IPS-18a (cell line): Measurements from ENCODE around the gene FBXW4.

ENCODE experiments used
- H3K27ac ChIP-seq: one replicate; pipeline ENCODE4 v1.5.1; 2013; ENCODE audit warnings: low read length
- H3K27me3 ChIP-seq: one replicate; pipeline ENCODE4 v1.6.1; 2013; ENCODE audit warnings: mild to moderate bottlenecking, low read length; ENCODE audit not compliant: control insufficient read depth, insufficient read depth
- H3K36me3 ChIP-seq: one replicate; pipeline ENCODE4 v1.6.1; 2013; ENCODE audit warnings: low read depth, low read length; ENCODE audit not compliant: control insufficient read depth
- H3K4me1 ChIP-seq: one replicate; pipeline ENCODE4 v1.6.1; 2013; ENCODE audit warnings: low read depth, low read length; ENCODE audit not compliant: control insufficient read depth
- H3K4me3 ChIP-seq: one replicate; pipeline ENCODE4 v1.5.1; 2013; ENCODE audit warnings: low read length
- H3K9ac ChIP-seq: one replicate; pipeline ENCODE4 v1.6.1; 2013; ENCODE audit warnings: mild to moderate bottlenecking, low read length, moderate library complexity
- H3K9me3 ChIP-seq: one replicate; pipeline ENCODE4 v1.6.1; 2013; ENCODE audit warnings: low read depth, low read length; ENCODE audit not compliant: control insufficient read depth

Gene FBXW4

GRCh38 chr10:101576211-101576863 is 118.6 kb downstream of the FBXW4 start:
- H3K9me3 ChIP-seq = no peaks in the 10 kb centered on the region
- H3K36me3 ChIP-seq = peaks cover 5% of the 10 kb centered on the region
- no peak overlapping the region for H3K9ac ChIP-seq
- no peak overlapping the region for H3K27ac ChIP-seq
- peaks cover 19% of the 10 kb centered on the region for H3K27me3 ChIP-seq
- H3K4me3 ChIP-seq = no peak overlapping the region
- peaks cover 5% of the 10 kb centered on the region for H3K4me1 ChIP-seq

DNA sequence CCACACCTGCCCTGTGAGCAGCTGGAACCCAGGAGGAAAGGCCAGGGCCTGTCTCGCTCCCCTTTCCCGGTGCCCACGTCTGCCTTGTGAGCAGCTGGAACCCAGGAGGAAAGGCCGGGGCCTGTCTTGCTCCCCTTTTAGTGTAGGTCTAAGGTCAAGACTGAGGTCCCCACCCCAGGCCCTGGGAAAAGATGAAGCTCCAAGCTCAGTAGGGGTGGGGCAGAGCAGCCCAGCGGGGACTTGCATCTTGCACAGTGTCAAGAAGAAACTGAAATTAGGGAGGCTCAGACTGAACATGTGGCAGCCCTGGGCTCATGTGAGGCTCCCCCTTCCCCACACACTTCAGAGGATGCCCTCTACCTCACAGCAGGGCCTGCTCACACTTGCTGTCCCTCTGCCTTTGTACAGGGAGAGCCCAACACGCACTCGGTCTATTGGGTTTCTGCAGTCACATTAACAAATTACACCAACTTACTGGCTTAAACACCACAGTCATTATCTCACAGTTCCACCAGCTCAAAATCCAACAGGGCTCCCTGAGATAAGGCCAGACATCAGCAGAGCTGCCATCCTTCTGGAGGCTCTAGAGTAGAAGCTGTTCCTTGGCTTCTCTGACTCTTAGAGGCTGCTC is 119.3 kb downstream of the FBXW4 start:
- H3K36me3 ChIP-seq = peaks cover 5% of the 10 kb centered on the region
- peaks cover 3% of the 10 kb centered on the region for H3K4me1 ChIP-seq
- H3K9me3 ChIP-seq = no peaks in the 10 kb centered on the region
- peaks cover 26% of the 10 kb centered on the region for H3K27me3 ChIP-seq
- H3K27ac ChIP-seq = no peak overlapping the region
- no peak overlapping the region for H3K9ac ChIP-seq
- no peak overlapping the region for H3K4me3 ChIP-seq

- Histone ChIP-seq H3K9me3 (no peaks in the 10 kb centered on the region), H3K9ac (no peak overlapping the region), H3K36me3 (peaks cover 5% of the 10 kb centered on the region), H3K4me1 (no peaks in the 10 kb centered on the region), H3K27me3 (peaks cover 29% of the 10 kb centered on the region), H3K4me3 (no peak overlapping the region), H3K27ac (no peak overlapping the region)
Measured at GRCh38 chr10:101575091-101575490, 119.9 kb downstream of the FBXW4 start.

GRCh38 chr10:101573885-101574753 is 120.9 kb downstream of the FBXW4 start:
- no peaks in the 10 kb centered on the region for H3K9me3 ChIP-seq
- H3K27ac ChIP-seq = no peak overlapping the region
- peaks cover 38% of the 10 kb centered on the region for H3K27me3 ChIP-seq
- H3K4me1 ChIP-seq = no peaks in the 10 kb centered on the region
- H3K36me3 ChIP-seq = no peaks in the 10 kb centered on the region
- no peak overlapping the region for H3K4me3 ChIP-seq
- H3K9ac ChIP-seq = no peak overlapping the region

DNA sequence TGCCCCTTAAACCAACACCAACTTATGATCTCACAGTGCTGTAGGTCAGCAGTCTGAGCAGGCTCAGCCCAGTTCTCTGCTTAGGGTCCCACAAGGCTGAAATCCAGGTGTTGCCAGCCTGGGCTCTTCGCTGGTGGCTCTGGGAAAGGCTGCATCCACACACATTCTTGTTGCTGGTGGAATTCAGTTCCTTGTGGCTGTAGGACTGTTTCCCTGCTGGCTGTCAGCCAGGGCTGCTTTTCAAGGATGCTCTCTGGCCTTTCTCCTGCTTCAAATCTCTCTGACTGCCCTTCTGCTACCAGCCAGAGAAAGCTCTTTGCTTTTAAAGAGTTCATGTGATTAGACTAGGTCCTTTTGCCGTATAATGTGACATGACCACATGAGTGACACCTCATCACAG is 122.2 kb downstream of the FBXW4 start:
- peaks cover 51% of the 10 kb centered on the region for H3K27me3 ChIP-seq
- no peaks in the 10 kb centered on the region for H3K4me1 ChIP-seq
- H3K4me3 ChIP-seq = no peak overlapping the region
- no peaks in the 10 kb centered on the region for H3K36me3 ChIP-seq
- no peak overlapping the region for H3K9ac ChIP-seq
- no peak overlapping the region for H3K27ac ChIP-seq
- no peaks in the 10 kb centered on the region for H3K9me3 ChIP-seq

GRCh38 chr10:101572126-101572525 is 122.8 kb downstream of the FBXW4 start:
- H3K4me3 ChIP-seq = no peak overlapping the region
- H3K27ac ChIP-seq = no peak overlapping the region
- H3K27me3 ChIP-seq = peaks cover 58% of the 10 kb centered on the region
- H3K9ac ChIP-seq = no peak overlapping the region
- no peaks in the 10 kb centered on the region for H3K9me3 ChIP-seq
- no peaks in the 10 kb centered on the region for H3K4me1 ChIP-seq
- no peaks in the 10 kb centered on the region for H3K36me3 ChIP-seq

- Histone ChIP-seq H3K27me3 (peaks cover 65% of the 10 kb centered on the region), H3K9me3 (no peaks in the 10 kb centered on the region), H3K27ac (no peak overlapping the region), H3K4me3 (no peak overlapping the region), H3K4me1 (no peaks in the 10 kb centered on the region), H3K36me3 (no peaks in the 10 kb centered on the region), H3K9ac (no peak overlapping the region)
Measured at GRCh38 chr10:101571271-101571925, 123.6 kb downstream of the FBXW4 start.

DNA sequence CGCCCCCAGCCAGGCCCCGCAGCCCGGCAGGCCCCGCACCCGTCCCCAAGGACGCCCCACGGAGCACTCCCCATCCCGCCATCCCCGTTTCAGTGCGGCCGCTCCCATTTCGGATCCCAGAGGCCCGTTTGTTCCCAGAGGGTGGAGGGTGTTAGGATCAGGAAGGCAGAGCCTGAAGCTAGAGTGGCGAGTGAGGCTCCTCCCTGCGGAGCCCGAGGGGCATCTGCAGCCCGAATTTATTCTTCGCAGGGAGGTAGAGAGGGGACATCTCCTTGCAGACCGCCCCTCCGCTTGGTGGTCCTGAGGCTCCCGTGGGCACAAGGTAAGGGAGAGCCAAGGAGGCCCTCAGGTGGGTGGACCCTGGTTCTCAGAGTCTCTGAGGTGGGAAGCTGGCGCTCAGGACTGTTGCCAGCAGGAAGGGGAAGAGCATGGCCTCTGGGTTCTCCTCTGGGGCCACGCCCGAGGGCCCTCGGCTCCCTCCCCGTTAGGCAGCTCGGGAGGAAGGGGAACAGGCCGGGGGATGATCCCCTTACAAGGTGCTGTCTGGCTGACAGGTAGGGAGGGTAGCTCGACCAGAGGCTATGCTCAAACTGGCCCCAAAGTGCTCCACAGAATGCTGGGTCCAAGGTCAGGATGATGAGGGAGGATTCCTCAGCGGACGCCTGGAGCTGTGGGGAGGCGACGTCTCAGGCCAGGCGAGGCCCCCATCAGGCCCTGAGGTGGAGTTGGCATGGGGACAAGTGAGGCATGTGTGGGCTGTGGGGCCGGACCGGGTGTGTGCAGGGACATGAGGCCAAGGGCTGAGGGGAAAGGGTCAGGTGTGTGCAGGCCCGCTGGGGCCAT is 124.3 kb downstream of the FBXW4 start:
- H3K4me3 ChIP-seq = peak overlapping the region; percentile 72
- peaks cover 73% of the 10 kb centered on the region for H3K27me3 ChIP-seq
- no peak overlapping the region for H3K9ac ChIP-seq
- no peaks in the 10 kb centered on the region for H3K9me3 ChIP-seq
- no peak overlapping the region for H3K27ac ChIP-seq
- H3K4me1 ChIP-seq = no peaks in the 10 kb centered on the region
- H3K36me3 ChIP-seq = no peaks in the 10 kb centered on the region

DNA sequence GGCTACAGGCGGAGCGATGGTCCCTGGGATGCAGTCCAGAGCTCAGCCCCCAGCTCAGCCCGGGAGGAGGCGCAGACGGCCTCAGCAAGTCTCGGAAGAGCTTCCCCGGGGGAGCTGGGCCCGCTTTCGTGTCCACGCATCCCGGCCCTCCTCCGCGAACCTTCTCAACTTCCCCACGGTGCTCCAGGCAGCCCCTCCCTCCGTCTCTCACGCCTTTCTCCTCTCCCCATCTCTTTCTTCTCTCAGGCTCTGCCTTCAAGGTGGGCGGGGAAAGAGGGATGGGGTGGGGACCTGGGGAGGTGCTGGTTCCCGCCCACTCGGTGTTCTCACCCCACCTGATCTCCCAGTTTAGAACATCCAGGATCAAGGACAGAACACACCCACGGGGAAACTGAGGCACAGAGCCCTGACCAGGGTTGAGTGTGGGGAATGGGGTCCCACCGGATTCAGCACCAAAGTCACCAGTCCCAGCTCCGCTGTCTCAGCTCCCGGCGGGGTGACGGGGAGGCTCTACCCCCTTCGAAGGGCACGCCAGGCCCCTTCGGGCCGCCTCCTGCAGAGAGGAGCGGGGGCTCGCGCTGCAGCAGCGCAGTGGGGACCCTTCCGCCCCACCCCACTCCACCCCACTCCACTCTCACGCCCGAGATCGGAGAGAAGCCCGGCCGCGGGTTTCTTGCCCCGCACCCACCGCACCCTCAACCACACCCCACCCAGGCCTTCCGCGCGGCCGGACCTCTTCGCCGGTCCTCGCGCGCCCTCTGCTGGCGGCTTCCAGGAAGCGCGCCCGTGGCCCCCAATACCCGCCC is 125.1 kb downstream of the FBXW4 start:
- Histone ChIP-seq H3K27ac (no peak overlapping the region), H3K4me3 (peak overlapping the region; percentile 72), H3K27me3 (peaks cover 80% of the 10 kb centered on the region), H3K9ac (peak overlapping the region; percentile 10), H3K4me1 (no peaks in the 10 kb centered on the region), H3K36me3 (no peaks in the 10 kb centered on the region), H3K9me3 (no peaks in the 10 kb centered on the region)

GRCh38 chr10:101569323-101569621 is 125.7 kb downstream of the FBXW4 start:
- Histone ChIP-seq H3K4me3 (peak overlapping the region; percentile 72), H3K4me1 (no peaks in the 10 kb centered on the region), H3K9ac (no peak overlapping the region), H3K27me3 (peaks cover 80% of the 10 kb centered on the region), H3K9me3 (no peaks in the 10 kb centered on the region), H3K27ac (no peak overlapping the region), H3K36me3 (no peaks in the 10 kb centered on the region)
